Stomach (tissue), 9 donors: ENCODE data around the gene LY6G5B. TPM values are rescaled to one million over a fixed set of nuclear protein-coding genes. Genes with fewer than 3 reads are reported as not detected.

Source experiments
- DNase-seq, 2 donors: peaks; one replicate each; pipeline versions ENCODE4 v3.0.0 to v3.0.0-alpha.2; 2013 to 2019
- H3K27ac ChIP-seq, 5 donors: fragments of 200-600 bp in 4 of 5; sonication (generic) in 4 of 5; one replicate each; pipeline ENCODE4 v1.5.1; 2013 to 2019; ENCODE audit warnings: mild to moderate bottlenecking in 1 of 5, moderate library complexity in 1 of 5
- H3K27me3 ChIP-seq, 3 donors: fragments of 200-600 bp; sonication (generic); one replicate each; pipeline ENCODE4 v1.5.1; 2017 to 2019; ENCODE audit warnings: mixed run types in 1 of 3
- H3K36me3 ChIP-seq, 4 donors: fragments of 200-600 bp; sonication (generic); 1 replicate in 3 of 4; 2 replicates in 1 of 4; pipeline ENCODE4 v1.5.1; 2016 to 2019
- H3K4me1 ChIP-seq, 4 donors: fragments of 200-600 bp; sonication (generic); one replicate each; pipeline ENCODE4 v1.5.1; 2016 to 2019
- H3K4me3 ChIP-seq, 4 donors: fragments of 200-600 bp; sonication (generic) in 3 of 4; one replicate each; pipeline ENCODE4 v1.5.1; 2016 to 2019; ENCODE audit warnings: mild to moderate bottlenecking in 1 of 4
- H3K9me3 ChIP-seq, 4 donors: fragments of 200-600 bp; sonication (generic); one replicate each; pipeline ENCODE4 v1.5.1; 2016 to 2019
- CTCF ChIP-seq, 7 experiments: fragments of 450-650 bp in 4 of 7; fragments of 200-600 bp in 3 of 7; sonication (generic) in 3 of 7; IDR thresholded peaks; one replicate each; pipeline ENCODE4 v1.5.1; 2016 to 2019; ENCODE audit warnings: antibody characterized with exemption in 7 of 7, control low read depth in 2 of 7, mild to moderate bottlenecking in 1 of 7
- EP300 ChIP-seq: sonication (generic); formaldehyde crosslinking; IDR thresholded peaks from one replicate; pipeline ENCODE4 v1.6.1; 2017; ENCODE audit warnings: antibody characterized with exemption
- POLR2A ChIP-seq, 4 donors: fragments of 450-650 bp; IDR thresholded peaks; one replicate each; pipeline ENCODE4 v1.6.1; 2016; ENCODE audit warnings: antibody characterized with exemption in 4 of 4, control low read depth in 2 of 4, mild to moderate bottlenecking in 1 of 4, moderate library complexity in 1 of 4
- POLR2AphosphoS5 ChIP-seq, 3 donors: sonication (generic); formaldehyde crosslinking; IDR thresholded peaks; one replicate each; pipeline ENCODE4 v1.6.1; 2016; ENCODE audit warnings: antibody characterized with exemption in 3 of 3
- WGBS, 5 donors: extraction: QIAGEN DNeasy Blood & Tissue Kit in 3 of 5; methylation state at CpG; one replicate each; pipeline versions ENCODE4 v1.1.5 to v1.1.7; 2013 to 2018; 5-methylcytosine and 5-hydroxymethylcytosine counted together
- intact Hi-C: fragments of 100-400 bp; cut with DNase I; formaldehyde crosslinking; loops from one replicate; pipeline ENCODE4 v1.15.1; 2023; ENCODE audit warnings: low total_unique reads
- polyA plus RNA-seq, 3 donors: library from polyadenylated mRNA; stranded (reverse); fragments of 200-250 nt; gene quantifications; one replicate each; pipeline ENCODE4 v1.2.3, GENCODE V29; 2013
- total RNA-seq, 5 donors: library from RNA; depleted of rRNA; stranded (reverse); fragments of >200 nt; gene quantifications; one replicate each; pipeline versions ENCODE4 v1.1.0 to v1.2.3, GENCODE V29; 2014 to 2016
- donor health status: healthy with polysubstance abuse.
- donor health status: Bipolar disorder and iron deficiency.
- donor health status: healthy.

Gene LY6G5B
- total and polyA plus RNA-seq, 8 donors: 0.44 to 17.1 (median 4.7) TPM; not detected in 1

GRCh38 chr6:31662124-31662723 is 7.6 kb upstream of the LY6G5B start:
- H3K9me3 ChIP-seq: no peaks in the 10 kb centered on the region
- intact Hi-C loops: no loop called here
- TF ChIP-seq POLR2A (IDR thresholded peaks at IDR 0.05): no peak
- TF ChIP-seq CTCF (IDR thresholded peaks at IDR 0.05): no peak
- no peak for TF ChIP-seq POLR2AphosphoS5 (IDR thresholded peaks at IDR 0.05)
- TF ChIP-seq EP300: no peak
- H3K27me3 ChIP-seq: no peaks in the 10 kb centered on the region
- peaks cover 49 to 81% (median 77%) of the 10 kb centered on the region in 4 donors for H3K4me1 ChIP-seq
- peaks cover 18 to 38% (median 30%) of the 10 kb centered on the region in 4 donors for H3K36me3 ChIP-seq
- 86 to 93% (median 91%) methylated on average over 12 of the region's 12 CpGs for WGBS, 5 donors
- H3K4me3 ChIP-seq: no peak overlapping the region
- DNase-seq: no peak
- H3K27ac ChIP-seq: peak overlapping the region in 3 of 5 donors; percentile 26 to 91 (median 87)

- Histone ChIP-seq H3K27me3 (no peaks in the 10 kb centered on the region), H3K4me1 (peaks cover 47 to 79% (median 77%) of the 10 kb centered on the region in 4 donors), H3K27ac (peak overlapping the region; percentile 11 to 98 (median 96)), H3K4me3 (peak overlapping the region; percentile 72 to 98 (median 90)), H3K9me3 (no peaks in the 10 kb centered on the region), H3K36me3 (peaks cover 22 to 38% (median 35%) of the 10 kb centered on the region in 4 donors)
- WGBS, 5 donors: 46 to 63% (median 57%) methylated on average over 9 of the region's 9 CpGs
- DNase-seq: no peak
- no peak for TF ChIP-seq POLR2A (IDR thresholded peaks at IDR 0.05)
- no peak for TF ChIP-seq EP300
- TF ChIP-seq POLR2AphosphoS5 (IDR thresholded peaks at IDR 0.05): no peak
- no peak for TF ChIP-seq CTCF (IDR thresholded peaks at IDR 0.05)
- intact Hi-C loops: no loop called here
These were observed 6.4 kb upstream of the LY6G5B start for GRCh38 chr6:31663126-31663960.

GRCh38 chr6:31663961-31664789 is 5.6 kb upstream of the LY6G5B start:
- H3K4me1 ChIP-seq: peaks cover 39 to 78% (median 69%) of the 10 kb centered on the region in 4 donors
- H3K27ac ChIP-seq: peak overlapping the region; percentile 94 to 98 (median 97)
- TF ChIP-seq POLR2A (IDR thresholded peaks at IDR 0.05): no peak
- no peak for TF ChIP-seq EP300
- TF ChIP-seq CTCF (IDR thresholded peaks at IDR 0.05): no peak
- no peak for TF ChIP-seq POLR2AphosphoS5 (IDR thresholded peaks at IDR 0.05)
- H3K9me3 ChIP-seq: no peaks in the 10 kb centered on the region
- H3K36me3 ChIP-seq: peaks cover 30 to 46% (median 43%) of the 10 kb centered on the region in 4 donors
- peak overlapping the region; percentile 72 to 98 (median 90) for H3K4me3 ChIP-seq
- 17 to 23% (median 20%) methylated on average over 17 of the region's 17 CpGs for WGBS, 5 donors
- no peaks in the 10 kb centered on the region for H3K27me3 ChIP-seq
- intact Hi-C loops: no loop called here
- DNase-seq: peak in 1 of 2 donors; percentile 52
